Lung (tissue), 12 donors: Measurements from ENCODE around the gene OSMR. TPM values are rescaled to one million over a fixed set of nuclear protein-coding genes. Genes with fewer than 3 reads are reported as not detected.

Experiments used
- ATAC-seq: fragments of 200-7000 bp; cut with Tn5 transposase; one replicate; pipeline ENCODE4 v1.9.1; 2020; ENCODE audit warnings: moderate number of reproducible peaks; ENCODE audit not compliant: insufficient read depth, low FRiP score
- DNase-seq, 3 donors: peaks; one replicate each; pipeline ENCODE4 v3.0.0-alpha.2; 2013 to 2017
- H3K27ac ChIP-seq, 2 donors: one replicate each; pipeline ENCODE4 v1.5.1; 2013; ENCODE audit warnings: mild to moderate bottlenecking in 2 of 2, moderate library complexity in 2 of 2, control low read depth in 1 of 2, inconsistent platforms in 1 of 2, low read depth in 1 of 2, low read length in 1 of 2
- H3K27me3 ChIP-seq, 3 donors: one replicate each; pipeline ENCODE4 v1.5.1; 2013; ENCODE audit warnings: low read length in 2 of 3; ENCODE audit not compliant: control insufficient read depth in 3 of 3, insufficient read depth in 3 of 3
- H3K36me3 ChIP-seq, 4 donors: one replicate each; pipeline ENCODE4 v1.5.1; 2013; ENCODE audit warnings: low read length in 4 of 4, mild to moderate bottlenecking in 1 of 4, moderate library complexity in 1 of 4; ENCODE audit not compliant: control insufficient read depth in 4 of 4, insufficient read depth in 4 of 4
- H3K4me1 ChIP-seq, 5 donors: one replicate each; pipeline ENCODE4 v1.5.1; 2013; ENCODE audit warnings: low read length in 5 of 5, mild to moderate bottlenecking in 2 of 5, moderate library complexity in 1 of 5; ENCODE audit not compliant: control insufficient read depth in 5 of 5, insufficient read depth in 5 of 5
- H3K4me3 ChIP-seq: one replicate; pipeline ENCODE4 v1.5.1; 2013; ENCODE audit warnings: mild to moderate bottlenecking, control low read depth, moderate library complexity
- H3K9ac ChIP-seq, 2 donors: one replicate each; pipeline ENCODE4 v1.5.1; 2013; ENCODE audit warnings: low read length in 2 of 2, control low read depth in 1 of 2; ENCODE audit not compliant: insufficient read depth in 1 of 2
- H3K9me3 ChIP-seq, 4 donors: one replicate each; pipeline ENCODE4 v1.5.1; 2013; ENCODE audit warnings: low read length in 3 of 4, mild to moderate bottlenecking in 1 of 4, moderate library complexity in 1 of 4; ENCODE audit not compliant: control insufficient read depth in 4 of 4, insufficient read depth in 3 of 4
- WGBS, 2 donors: extraction: QIAGEN DNeasy Blood & Tissue Kit; methylation state at CpG; one replicate each; pipeline ENCODE4 v1.1.7; 2013; 5-methylcytosine and 5-hydroxymethylcytosine counted together
- polyA plus RNA-seq, 2 donors: library from polyadenylated mRNA; stranded (reverse); fragments of 200-250 nt; gene quantifications; one replicate each; pipeline ENCODE4 v1.2.1, GENCODE V29; 2013
- total RNA-seq, 2 donors: library from RNA; depleted of rRNA in 1 of 2; stranded (reverse); fragments of >200 nt in 1 of 2; gene quantifications; one replicate each; pipeline ENCODE4 v1.2.1, GENCODE V29; 2014 to 2021
- TF ChIP-seq, protein P1 (sequence below): IDR thresholded peaks from 2 replicates; pipeline ENCODE4 v1.5.1; 2012; ENCODE audit warnings: mild to moderate bottlenecking; ENCODE audit errors: control extremely low read depth, extremely low read depth
- donor health status: control.
- donor health status: control.
- donor health status: Bipolar disorder and iron deficiency.
- donor health status: healthy.
- donor health status: DM: yes; HTN: yes; CAD: no.

OSMR gene
- total and polyA plus RNA-seq, 4 donors: 15.4 to 72.8 (median 57.4) TPM

DNA sequence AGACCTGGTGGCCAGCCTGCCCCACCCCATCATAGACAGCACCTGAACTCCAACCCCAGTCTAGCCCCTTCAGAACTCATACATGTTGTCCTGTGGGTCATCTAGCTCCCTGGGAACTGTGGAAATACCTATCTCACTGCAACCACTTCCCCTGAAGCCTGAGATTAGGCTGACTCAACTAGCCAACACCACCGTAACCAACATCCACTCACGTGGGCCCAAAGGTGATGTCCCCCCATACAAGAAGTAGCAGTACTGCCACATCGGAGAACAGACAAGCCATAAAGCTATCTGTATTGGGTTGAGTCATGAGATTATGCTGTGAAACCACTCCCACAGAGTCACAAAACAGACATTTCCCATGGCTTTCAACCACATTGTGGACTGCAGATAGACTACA, 46.6 kb downstream of the OSMR start:
- no peak for ATAC-seq
- Histone ChIP-seq H3K27ac (no peak overlapping the region), H3K36me3 (peaks cover 0 to 7% (median under 1%) of the 10 kb centered on the region in 4 donors), H3K4me1 (no peaks in the 10 kb centered on the region), H3K27me3 (no peaks in the 10 kb centered on the region), H3K9ac (no peak overlapping the region), H3K9me3 (peaks cover 0 to 6% (median 2%) of the 10 kb centered on the region in 4 donors), H3K4me3 (no peak overlapping the region)
- 95 to 96% methylated on average over 3 of the region's 3 CpGs for WGBS, 2 donors
- DNase-seq: no peak
- TF ChIP-seq, protein P1, sequence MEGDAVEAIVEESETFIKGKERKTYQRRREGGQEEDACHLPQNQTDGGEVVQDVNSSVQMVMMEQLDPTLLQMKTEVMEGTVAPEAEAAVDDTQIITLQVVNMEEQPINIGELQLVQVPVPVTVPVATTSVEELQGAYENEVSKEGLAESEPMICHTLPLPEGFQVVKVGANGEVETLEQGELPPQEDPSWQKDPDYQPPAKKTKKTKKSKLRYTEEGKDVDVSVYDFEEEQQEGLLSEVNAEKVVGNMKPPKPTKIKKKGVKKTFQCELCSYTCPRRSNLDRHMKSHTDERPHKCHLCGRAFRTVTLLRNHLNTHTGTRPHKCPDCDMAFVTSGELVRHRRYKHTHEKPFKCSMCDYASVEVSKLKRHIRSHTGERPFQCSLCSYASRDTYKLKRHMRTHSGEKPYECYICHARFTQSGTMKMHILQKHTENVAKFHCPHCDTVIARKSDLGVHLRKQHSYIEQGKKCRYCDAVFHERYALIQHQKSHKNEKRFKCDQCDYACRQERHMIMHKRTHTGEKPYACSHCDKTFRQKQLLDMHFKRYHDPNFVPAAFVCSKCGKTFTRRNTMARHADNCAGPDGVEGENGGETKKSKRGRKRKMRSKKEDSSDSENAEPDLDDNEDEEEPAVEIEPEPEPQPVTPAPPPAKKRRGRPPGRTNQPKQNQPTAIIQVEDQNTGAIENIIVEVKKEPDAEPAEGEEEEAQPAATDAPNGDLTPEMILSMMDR: no peak

DNA sequence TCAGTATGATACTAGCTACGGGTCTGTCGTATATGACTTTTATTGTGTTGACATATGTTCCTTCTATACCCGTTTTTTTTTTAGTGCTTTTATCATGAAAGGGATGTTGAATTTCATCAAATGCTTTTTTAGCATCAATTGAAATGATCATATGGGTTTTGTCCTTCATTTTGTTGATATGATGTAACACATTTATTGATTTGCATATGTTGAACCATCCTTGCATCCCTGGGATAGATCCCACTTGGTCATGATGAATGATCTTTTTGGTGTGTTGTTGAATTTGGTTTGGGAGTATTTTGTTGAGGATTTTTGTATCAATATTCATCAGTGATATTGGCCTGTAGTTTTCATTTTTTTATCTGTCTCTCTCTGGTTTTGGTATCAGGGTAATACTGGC, 50.9 kb downstream of the OSMR start:
- TF ChIP-seq, protein P1: no peak
- no peak for DNase-seq
- H3K9me3 ChIP-seq: peaks cover 0 to 6% (median 2%) of the 10 kb centered on the region in 4 donors
- H3K9ac ChIP-seq: no peak overlapping the region
- no peak for ATAC-seq
- H3K27me3 ChIP-seq: no peaks in the 10 kb centered on the region
- no peak overlapping the region for H3K4me3 ChIP-seq
- no peaks in the 10 kb centered on the region for H3K4me1 ChIP-seq
- WGBS, 2 donors: 88 to 91% methylated on average over 3 of the region's 3 CpGs
- peaks cover 0 to 8% (median 5%) of the 10 kb centered on the region in 4 donors for H3K36me3 ChIP-seq
- no peak overlapping the region for H3K27ac ChIP-seq

DNA sequence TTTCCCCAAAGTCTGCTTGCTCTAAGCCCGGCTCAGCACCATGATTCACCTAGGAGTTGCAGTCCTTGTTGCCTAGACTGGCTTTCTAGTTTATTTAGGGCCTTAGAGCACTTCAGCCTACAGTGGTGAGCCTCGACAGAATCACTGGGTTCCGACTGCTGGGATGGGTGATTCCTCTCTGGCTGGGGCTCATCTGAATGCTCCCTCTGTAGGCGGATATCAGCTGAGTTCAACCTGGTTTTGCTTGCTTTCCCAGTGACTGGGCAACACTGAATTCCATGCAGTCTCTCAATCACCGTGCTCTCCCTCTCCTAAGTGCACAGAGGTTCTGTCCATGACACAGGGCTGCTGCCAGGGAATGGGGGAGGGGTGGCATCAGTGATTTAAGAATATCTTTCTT, 54.1 kb downstream of the OSMR start:
- ATAC-seq (no peak), DNase-seq (no peak)
- 85 to 90% methylated on average over 5 of the region's 5 CpGs for WGBS, 2 donors
- Histone ChIP-seq H3K9me3 (peaks cover 0 to 11% (median 7%) of the 10 kb centered on the region in 4 donors), H3K4me3 (no peak overlapping the region), H3K27ac (no peak overlapping the region), H3K9ac (no peak overlapping the region), H3K4me1 (no peaks in the 10 kb centered on the region), H3K36me3 (peaks cover 7 to 27% (median 17%) of the 10 kb centered on the region in 4 donors), H3K27me3 (no peaks in the 10 kb centered on the region)
- TF ChIP-seq, protein P1: no peak

DNA sequence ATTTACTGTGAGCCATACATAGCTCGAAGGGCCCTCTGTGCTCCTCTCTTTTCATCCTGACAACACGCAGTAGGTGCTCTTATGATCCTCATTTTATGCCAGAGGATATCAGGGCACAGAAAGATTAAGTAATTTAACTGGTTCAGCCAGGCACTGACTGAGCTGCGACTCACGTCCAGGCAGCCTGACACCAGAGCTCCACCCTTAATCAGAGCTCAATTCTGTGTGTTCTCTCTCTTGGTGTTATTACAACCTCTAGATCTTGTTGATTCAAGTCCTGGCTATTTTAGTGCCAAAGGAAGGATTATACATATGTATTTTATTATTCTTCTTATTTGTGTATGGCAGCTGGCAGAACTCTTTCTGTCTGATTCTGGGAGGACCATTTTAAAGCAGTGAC, 59.7 kb downstream of the OSMR start:
- H3K9ac ChIP-seq: no peak overlapping the region
- TF ChIP-seq, protein P1: no peak
- no peaks in the 10 kb centered on the region for H3K27me3 ChIP-seq
- peaks cover 14 to 33% (median 21%) of the 10 kb centered on the region in 4 donors for H3K36me3 ChIP-seq
- H3K4me1 ChIP-seq: no peaks in the 10 kb centered on the region
- no peak overlapping the region for H3K4me3 ChIP-seq
- no peak for ATAC-seq
- 92 to 96% methylated on average over 4 of the region's 4 CpGs for WGBS, 2 donors
- no peak for DNase-seq
- peaks cover 0 to 13% (median 8%) of the 10 kb centered on the region in 4 donors for H3K9me3 ChIP-seq
- H3K27ac ChIP-seq: no peak overlapping the region
